HepG2 (cell line): ENCODE measurements around the gene EGFR. TPM values are rescaled to one million over a fixed set of nuclear protein-coding genes. Genes with fewer than 3 reads are reported as not detected.

Experiments used
- ATAC-seq: fragments of 200-7000 bp; cut with Tn5 transposase; 3 replicates; pipeline ENCODE4 v1.9.1; 2020; ENCODE audit warnings: mild to moderate bottlenecking, moderate library complexity
- BruUV-seq: library from RNA; stranded (reverse); fragments of 400-500 nt; replicated peaks from 2 replicates; lab custom pipeline; 2021; lab: Mats Ljungman, UMichigan
- CTCF ChIA-PET: fragments of 300-600 bp; formaldehyde crosslinking; extraction: SDS; loops from one replicate; lab custom pipeline; 2021; ENCODE audit warnings: low total read pairs, inconsistent platforms, low intra/inter-chr PET ratio; lab: Yijun Ruan, JAX
- POLR2A ChIA-PET: fragments of 350-600 bp; sonication (Branson Sonifier 250); formaldehyde crosslinking; loops from one replicate; lab custom pipeline; 2020; ENCODE audit warnings: antibody characterized with exemption, inconsistent platforms; lab: Yijun Ruan, JAX
- DNase-seq: peaks from one replicate; pipeline ENCODE4 v3.0.0-alpha.2; 2015; ENCODE audit warnings: low spot score
- FAIRE-seq: peaks from 3 replicates; lab custom pipeline; 2011; peaks lifted over from hg19 to GRCh38; lab: Jason Lieb, UNC
- H2AFZ ChIP-seq: one replicate; pipeline ENCODE4 v1.6.1; 2011; ENCODE audit warnings: low read length, inconsistent platforms
- H3K27ac ChIP-seq: fragments of 300-600 bp; 3 replicates; pipeline ENCODE4 v1.8.0; 2011; ENCODE audit warnings: mixed run types, mild to moderate bottlenecking, mixed read lengths, low read length, inconsistent platforms; ENCODE audit not compliant: insufficient read depth; ENCODE audit errors: extremely low read length
- H3K27me3 ChIP-seq, 2 experiments: fragments of 200-600 bp in 1 of 2; 2 replicates in 1 of 2; 3 replicates in 1 of 2; pipeline versions ENCODE4 v1.6.0 to v1.8.0; 2011; ENCODE audit warnings: low read length in 2 of 2, mild to moderate bottlenecking in 2 of 2, moderate library complexity in 2 of 2, inconsistent platforms in 1 of 2; ENCODE audit not compliant: insufficient read depth in 2 of 2, control insufficient read depth in 1 of 2
- H3K36me3 ChIP-seq, 2 experiments: fragments of 200-600 bp in 1 of 2; replicated peaks in 1 of 2; 2 replicates in 1 of 2; 3 replicates in 1 of 2; pipeline versions ENCODE4 v1.5.1 to v1.8.0; 2011; ENCODE audit warnings: low read length in 2 of 2, inconsistent platforms in 1 of 2; ENCODE audit not compliant: insufficient read depth in 2 of 2, control insufficient read depth in 1 of 2
- H3K4me1 ChIP-seq: 2 replicates; pipeline ENCODE4 v1.5.1; 2012; ENCODE audit warnings: low read length, inconsistent platforms; ENCODE audit not compliant: insufficient read depth
- H3K4me2 ChIP-seq: 2 replicates; pipeline ENCODE4 v1.6.0; 2011; ENCODE audit warnings: low read depth, low read length, inconsistent platforms
- H3K4me3 ChIP-seq, 3 experiments: fragments of 200-600 bp in 1 of 3; sonication (generic), shearing (Covaris generic) in 1 of 3; replicated peaks in 1 of 3; 2 replicates each; pipeline ENCODE4 v1.5.1; 2011 to 2016; ENCODE audit warnings: low read length in 3 of 3, inconsistent platforms in 2 of 3, low read depth in 2 of 3, mild to moderate bottlenecking in 2 of 3, control low read depth in 1 of 3, mixed read lengths in 1 of 3; ENCODE audit not compliant: insufficient read depth in 1 of 3
- H3K79me2 ChIP-seq: one replicate; pipeline ENCODE4 v1.6.1; 2011; ENCODE audit warnings: low read length, inconsistent platforms; ENCODE audit not compliant: insufficient read depth
- H3K9ac ChIP-seq: 2 replicates; pipeline ENCODE4 v1.6.0; 2011; ENCODE audit warnings: mild to moderate bottlenecking, low read depth, low read length, inconsistent platforms; ENCODE audit not compliant: insufficient read depth
- H3K9me3 ChIP-seq: 2 replicates; pipeline ENCODE4 v1.5.1; 2012; ENCODE audit warnings: mild to moderate bottlenecking, low read length
- H4K20me1 ChIP-seq: 2 replicates; pipeline ENCODE4 v1.6.0; 2011; ENCODE audit warnings: inconsistent platforms, mild to moderate bottlenecking, low read length, moderate library complexity; ENCODE audit not compliant: insufficient read depth
- AHR ChIP-seq: IDR thresholded peaks from 2 replicates; pipeline ENCODE4 v1.6.1; 2018; ENCODE audit warnings: missing genetic modification reagents, missing compliant biosample characterization
- ATF1 ChIP-seq: IDR thresholded peaks from 2 replicates; pipeline ENCODE4 v1.6.1; 2016; ENCODE audit warnings: mild to moderate bottlenecking, control low read depth
- HNRNPLL ChIP-seq: fragments of 200-400 bp; formaldehyde crosslinking; IDR thresholded peaks from 2 replicates; pipeline ENCODE4 v1.6.1; 2017; ENCODE audit warnings: mild to moderate bottlenecking, low read depth, low read length; ENCODE audit not compliant: poor library complexity, severe bottlenecking
- KDM1A ChIP-seq: IDR thresholded peaks from 2 replicates; pipeline ENCODE4 v1.6.1; 2016; ENCODE audit warnings: missing compliant biosample characterization
- KMT2A ChIP-seq: sonication (generic); formaldehyde crosslinking; IDR thresholded peaks from 2 replicates; pipeline ENCODE4 v1.4.0; 2020; ENCODE audit warnings: missing genetic modification reagents
- RFXAP ChIP-seq: sonication (generic); formaldehyde crosslinking; IDR thresholded peaks from 2 replicates; pipeline ENCODE4 v1.4.0; 2020; ENCODE audit warnings: missing genetic modification reagents, borderline replicate concordance
- SSRP1 ChIP-seq: IDR thresholded peaks from 2 replicates; pipeline ENCODE4 v1.6.1; 2016; ENCODE audit warnings: control low read depth
- WGBS: methylation state at CpG from one replicate; pipeline ENCODE4 v1.1.6; 2017; ENCODE audit warnings: low lambda C conversion rate; 5-methylcytosine and 5-hydroxymethylcytosine counted together
- in situ Hi-C: cut with HindIII; loops from 2 replicates; pipeline ENCODE4 v1.10.0; 2017; ENCODE audit warnings: low pct_unique_long_range_greater_than_20kb; ENCODE audit not compliant: extremely low pct_ligation_motif_present
- intact Hi-C: fragments of 100-400 bp; cut with micrococcal nuclease; formaldehyde crosslinking; loops from one replicate; pipeline ENCODE4 v1.10.0; 2022; ENCODE audit not compliant: unreplicated experiment
- polyA plus RNA-seq, 8 experiments: library from polyadenylated mRNA; depleted of rRNA in 3 of 8; stranded (reverse) in 7 of 8; unstranded in 1 of 8; fragments of >200 nt; fragmentation: Illumina TruSeq in 4 of 8; extraction: Trizol in 4 of 8; gene quantifications; 2 replicates each; pipeline versions ENCODE4 v1.2.1 to v1.2.3, GENCODE V29; 2011 to 2016; ENCODE audit warnings: low read depth in 4 of 8, missing spikeins in 1 of 8, mixed read lengths in 1 of 8; ENCODE audit not compliant: insufficient read depth in 1 of 8
- total RNA-seq, 5 experiments: library from RNA; depleted of rRNA; stranded (reverse); fragments of >200 nt; fragmentation: Illumina TruSeq; extraction: Trizol; gene quantifications; 2 replicates each; pipeline ENCODE4 v1.2.3, GENCODE V29; 2016; ENCODE audit warnings: low read depth in 1 of 5
- TF ChIP-seq, protein P1 (sequence below): sonication (generic); formaldehyde crosslinking; IDR thresholded peaks from 2 replicates; pipeline ENCODE4 v1.4.0; 2020; ENCODE audit warnings: mild to moderate bottlenecking, missing genetic modification reagents
- TF ChIP-seq, protein P2 (sequence below): sonication (generic); formaldehyde crosslinking; IDR thresholded peaks from 2 replicates; pipeline ENCODE4 v1.8.0; 2022; ENCODE audit warnings: mild to moderate bottlenecking, missing genetic modification reagents
- TF ChIP-seq, protein P3 (sequence below): IDR thresholded peaks from 2 replicates; pipeline ENCODE4 v1.6.1; 2012; ENCODE audit warnings: low read depth, low read length, improper control_type of control experiment
- TF ChIP-seq, protein P4 (sequence below): sonication (generic); formaldehyde crosslinking; IDR thresholded peaks from one replicate; pipeline ENCODE4 v1.5.1; 2020; ENCODE audit warnings: mild to moderate bottlenecking, missing genetic modification reagents; ENCODE audit errors: not compliant biosample characterization

EGFR gene
- total and polyA plus RNA-seq, 2 of the 13 experiments (the other 11 are each of a cell fraction or from before 2014, with no cell fraction given) = 7.0 to 10.0 TPM

DNA sequence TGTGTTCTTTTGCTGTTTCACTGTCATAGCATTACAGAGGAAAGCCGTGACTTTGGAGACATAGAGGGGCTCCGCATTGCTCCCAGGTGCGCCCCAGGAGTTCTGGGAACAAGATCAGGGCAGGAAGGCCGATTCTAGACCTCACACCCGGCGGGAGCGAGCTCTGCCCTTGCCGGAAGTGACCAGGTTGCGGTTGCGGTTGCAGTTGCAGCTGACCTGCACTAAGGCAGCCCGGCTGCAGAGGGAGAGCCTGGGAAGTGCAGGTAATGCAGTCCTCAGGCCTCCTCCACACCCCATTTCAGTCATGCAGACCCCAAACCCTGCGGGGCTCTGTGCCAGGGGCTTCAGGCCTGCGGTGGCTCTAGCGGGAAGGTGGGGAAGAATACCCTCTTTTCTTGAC, 216.3 kb downstream of the EGFR start (continued):
- TF ChIP-seq, protein P1, sequence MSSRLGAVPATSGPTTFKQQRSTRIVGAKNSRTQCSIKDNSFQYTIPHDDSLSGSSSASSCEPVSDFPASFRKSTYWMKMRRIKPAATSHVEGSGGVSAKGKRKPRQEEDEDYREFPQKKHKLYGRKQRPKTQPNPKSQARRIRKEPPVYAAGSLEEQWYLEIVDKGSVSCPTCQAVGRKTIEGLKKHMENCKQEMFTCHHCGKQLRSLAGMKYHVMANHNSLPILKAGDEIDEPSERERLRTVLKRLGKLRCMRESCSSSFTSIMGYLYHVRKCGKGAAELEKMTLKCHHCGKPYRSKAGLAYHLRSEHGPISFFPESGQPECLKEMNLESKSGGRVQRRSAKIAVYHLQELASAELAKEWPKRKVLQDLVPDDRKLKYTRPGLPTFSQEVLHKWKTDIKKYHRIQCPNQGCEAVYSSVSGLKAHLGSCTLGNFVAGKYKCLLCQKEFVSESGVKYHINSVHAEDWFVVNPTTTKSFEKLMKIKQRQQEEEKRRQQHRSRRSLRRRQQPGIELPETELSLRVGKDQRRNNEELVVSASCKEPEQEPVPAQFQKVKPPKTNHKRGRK (CRISPR knock-in tag) = no peak
- no peak for TF ChIP-seq KMT2A (CRISPR knock-in tag)
- TF ChIP-seq HNRNPLL = no peak
- no peak for TF ChIP-seq RFXAP (CRISPR knock-in tag)
- TF ChIP-seq, protein P2, sequence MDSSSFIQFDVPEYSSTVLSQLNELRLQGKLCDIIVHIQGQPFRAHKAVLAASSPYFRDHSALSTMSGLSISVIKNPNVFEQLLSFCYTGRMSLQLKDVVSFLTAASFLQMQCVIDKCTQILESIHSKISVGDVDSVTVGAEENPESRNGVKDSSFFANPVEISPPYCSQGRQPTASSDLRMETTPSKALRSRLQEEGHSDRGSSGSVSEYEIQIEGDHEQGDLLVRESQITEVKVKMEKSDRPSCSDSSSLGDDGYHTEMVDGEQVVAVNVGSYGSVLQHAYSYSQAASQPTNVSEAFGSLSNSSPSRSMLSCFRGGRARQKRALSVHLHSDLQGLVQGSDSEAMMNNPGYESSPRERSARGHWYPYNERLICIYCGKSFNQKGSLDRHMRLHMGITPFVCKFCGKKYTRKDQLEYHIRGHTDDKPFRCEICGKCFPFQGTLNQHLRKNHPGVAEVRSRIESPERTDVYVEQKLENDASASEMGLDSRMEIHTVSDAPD (CRISPR knock-in tag) = no peak
- TF ChIP-seq, protein P3, sequence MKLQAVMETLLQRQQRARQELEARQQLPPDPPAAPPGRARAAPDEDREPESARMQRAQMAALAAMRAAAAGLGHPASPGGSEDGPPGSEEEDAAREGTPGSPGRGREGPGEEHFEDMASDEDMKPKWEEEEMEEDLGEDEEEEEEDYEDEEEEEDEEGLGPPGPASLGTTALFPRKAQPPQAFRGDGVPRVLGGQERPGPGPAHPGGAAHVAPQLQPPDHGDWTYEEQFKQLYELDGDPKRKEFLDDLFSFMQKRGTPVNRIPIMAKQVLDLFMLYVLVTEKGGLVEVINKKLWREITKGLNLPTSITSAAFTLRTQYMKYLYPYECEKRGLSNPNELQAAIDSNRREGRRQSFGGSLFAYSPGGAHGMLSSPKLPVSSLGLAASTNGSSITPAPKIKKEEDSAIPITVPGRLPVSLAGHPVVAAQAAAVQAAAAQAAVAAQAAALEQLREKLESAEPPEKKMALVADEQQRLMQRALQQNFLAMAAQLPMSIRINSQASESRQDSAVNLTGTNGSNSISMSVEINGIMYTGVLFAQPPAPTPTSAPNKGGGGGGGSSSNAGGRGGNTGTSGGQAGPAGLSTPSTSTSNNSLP = no peak
- TF ChIP-seq ATF1 (CRISPR knock-in tag) = no peak
- TF ChIP-seq SSRP1 = no peak
- TF ChIP-seq AHR (CRISPR knock-in tag) = no peak

DNA sequence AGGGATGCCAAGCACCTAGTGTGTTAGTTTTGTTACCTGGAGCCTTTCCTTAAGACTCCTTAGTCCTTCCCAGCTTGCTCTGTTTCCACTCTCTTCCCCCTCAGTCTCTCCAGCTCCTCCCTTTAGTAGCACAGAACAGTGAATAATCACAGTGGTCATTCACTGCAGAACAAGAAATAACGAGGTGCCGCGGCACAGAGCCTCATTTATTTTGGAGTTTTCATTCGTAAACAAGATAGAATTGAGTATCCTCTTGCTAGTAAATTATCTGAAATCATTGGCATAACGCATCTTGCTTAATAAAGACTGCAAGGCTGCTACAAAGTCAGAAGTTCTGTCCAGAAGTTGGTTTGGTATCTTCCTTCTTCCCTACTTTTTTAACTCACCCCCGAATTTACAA, 217.0 kb downstream of the EGFR start:
- Histone ChIP-seq H4K20me1 (no peaks in the 10 kb centered on the region), H3K4me3 (no peak overlapping the region), H3K4me1 (no peaks in the 10 kb centered on the region), H3K9ac (no peak overlapping the region), H3K36me3 (no peaks in the 10 kb centered on the region), H3K27me3 (peaks cover 3 to 53% of the 10 kb centered on the region in 2 experiments), H3K9me3 (no peaks in the 10 kb centered on the region), H2AFZ (no peak overlapping the region), H3K4me2 (no peak overlapping the region), H3K27ac (no peak overlapping the region), H3K79me2 (no peaks in the 10 kb centered on the region)
- WGBS = 50% methylated on average over 6 of the region's 6 CpGs
- BruUV-seq = no TSS peak
- in situ Hi-C loops = no loop called here
- DNase-seq = no peak
- intact Hi-C loops = no loop called here
- ChIA-PET CTCF (no interaction called here), POLR2A (no interaction called here)
- FAIRE-seq = no peak
- ATAC-seq = no peak
- no peak for TF ChIP-seq KDM1A (CRISPR knock-in tag)
- TF ChIP-seq, protein P4, sequence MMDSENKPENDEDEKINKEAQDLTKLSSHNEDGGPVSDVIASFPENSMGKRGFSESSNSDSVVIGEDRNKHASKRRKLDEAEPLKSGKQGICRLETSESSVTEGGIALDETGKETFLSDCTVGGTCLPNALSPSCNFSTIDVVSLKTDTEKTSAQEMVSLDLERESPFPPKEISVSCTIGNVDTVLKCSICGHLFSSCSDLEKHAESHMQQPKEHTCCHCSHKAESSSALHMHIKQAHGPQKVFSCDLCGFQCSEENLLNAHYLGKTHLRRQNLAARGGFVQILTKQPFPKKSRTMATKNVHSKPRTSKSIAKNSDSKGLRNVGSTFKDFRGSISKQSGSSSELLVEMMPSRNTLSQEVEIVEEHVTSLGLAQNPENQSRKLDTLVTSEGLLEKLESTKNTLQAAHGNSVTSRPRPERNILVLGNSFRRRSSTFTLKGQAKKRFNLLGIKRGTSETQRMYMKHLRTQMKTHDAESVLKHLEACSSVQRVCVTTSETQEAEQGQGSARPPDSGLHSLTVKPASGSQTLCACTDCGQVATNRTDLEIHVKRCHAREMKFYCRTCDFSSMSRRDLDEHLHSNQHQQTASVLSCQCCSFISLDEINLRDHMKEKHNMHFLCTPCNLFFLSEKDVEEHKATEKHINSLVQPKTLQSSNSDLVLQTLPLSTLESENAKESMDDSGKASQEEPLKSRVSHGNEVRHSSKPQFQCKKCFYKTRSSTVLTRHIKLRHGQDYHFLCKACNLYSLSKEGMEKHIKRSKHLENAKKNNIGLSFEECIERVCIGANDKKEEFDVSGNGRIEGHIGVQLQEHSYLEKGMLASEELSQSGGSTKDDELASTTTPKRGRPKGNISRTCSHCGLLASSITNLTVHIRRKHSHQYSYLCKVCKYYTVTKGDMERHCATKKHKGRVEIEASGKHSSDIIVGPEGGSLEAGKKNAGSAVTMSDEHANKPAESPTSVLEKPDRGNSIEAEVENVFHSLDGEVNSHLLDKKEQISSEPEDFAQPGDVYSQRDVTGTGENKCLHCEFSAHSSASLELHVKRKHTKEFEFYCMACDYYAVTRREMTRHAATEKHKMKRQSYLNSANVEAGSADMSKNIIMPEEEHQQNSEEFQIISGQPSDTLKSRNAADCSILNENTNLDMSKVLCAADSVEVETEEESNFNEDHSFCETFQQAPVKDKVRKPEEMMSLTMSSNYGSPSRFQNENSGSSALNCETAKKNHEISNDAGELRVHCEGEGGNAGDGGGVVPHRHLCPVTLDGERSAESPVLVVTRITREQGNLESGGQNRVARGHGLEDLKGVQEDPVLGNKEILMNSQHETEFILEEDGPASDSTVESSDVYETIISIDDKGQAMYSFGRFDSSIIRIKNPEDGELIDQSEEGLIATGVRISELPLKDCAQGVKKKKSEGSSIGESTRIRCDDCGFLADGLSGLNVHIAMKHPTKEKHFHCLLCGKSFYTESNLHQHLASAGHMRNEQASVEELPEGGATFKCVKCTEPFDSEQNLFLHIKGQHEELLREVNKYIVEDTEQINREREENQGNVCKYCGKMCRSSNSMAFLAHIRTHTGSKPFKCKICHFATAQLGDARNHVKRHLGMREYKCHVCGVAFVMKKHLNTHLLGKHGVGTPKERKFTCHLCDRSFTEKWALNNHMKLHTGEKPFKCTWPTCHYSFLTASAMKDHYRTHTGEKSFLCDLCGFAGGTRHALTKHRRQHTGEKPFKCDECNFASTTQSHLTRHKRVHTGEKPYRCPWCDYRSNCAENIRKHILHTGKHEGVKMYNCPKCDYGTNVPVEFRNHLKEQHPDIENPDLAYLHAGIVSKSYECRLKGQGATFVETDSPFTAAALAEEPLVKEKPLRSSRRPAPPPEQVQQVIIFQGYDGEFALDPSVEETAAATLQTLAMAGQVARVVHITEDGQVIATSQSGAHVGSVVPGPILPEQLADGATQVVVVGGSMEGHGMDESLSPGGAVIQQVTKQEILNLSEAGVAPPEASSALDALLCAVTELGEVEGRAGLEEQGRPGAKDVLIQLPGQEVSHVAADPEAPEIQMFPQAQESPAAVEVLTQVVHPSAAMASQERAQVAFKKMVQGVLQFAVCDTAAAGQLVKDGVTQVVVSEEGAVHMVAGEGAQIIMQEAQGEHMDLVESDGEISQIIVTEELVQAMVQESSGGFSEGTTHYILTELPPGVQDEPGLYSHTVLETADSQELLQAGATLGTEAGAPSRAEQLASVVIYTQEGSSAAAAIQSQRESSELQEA = no peak
